Right cardiac atrium (tissue), 5 donors: Measurements from ENCODE around the gene PPM1B. TPM values are rescaled to one million over a fixed set of nuclear protein-coding genes. Genes with fewer than 3 reads are reported as not detected.

Source experiments
- ATAC-seq, 2 donors: fragments of 200-7000 bp; cut with Tn5 transposase; one replicate each; pipeline versions ENCODE4 v1.8.0 to v1.9.1; 2020; ENCODE audit warnings: moderate library complexity in 2 of 2, mild to moderate bottlenecking in 1 of 2
- DNase-seq, 3 donors: peaks; one replicate each; pipeline ENCODE4 v3.0.0-alpha.2; 2020
- H3K27ac ChIP-seq: one replicate; pipeline ENCODE4 v1.5.1; 2013; ENCODE audit warnings: mild to moderate bottlenecking, low read length, control low read depth, moderate library complexity
- H3K27me3 ChIP-seq: one replicate; pipeline ENCODE4 v1.6.1; 2013; ENCODE audit not compliant: control insufficient read depth, insufficient read depth
- H3K4me1 ChIP-seq: one replicate; pipeline ENCODE4 v1.6.1; 2013; ENCODE audit warnings: low read length; ENCODE audit not compliant: control insufficient read depth, insufficient read depth
- H3K4me3 ChIP-seq: one replicate; pipeline ENCODE4 v1.5.1; 2013; ENCODE audit warnings: low read length, control low read depth
- H3K9me3 ChIP-seq: one replicate; pipeline ENCODE4 v1.6.1; 2013; ENCODE audit warnings: low read length; ENCODE audit not compliant: control insufficient read depth
- WGBS: extraction: QIAGEN DNeasy Blood & Tissue Kit; methylation state at CpG from one replicate; pipeline ENCODE4 v1.1.7; 2013; 5-methylcytosine and 5-hydroxymethylcytosine counted together
- intact Hi-C, 4 donors: fragments of 100-400 bp; cut with DNase I; formaldehyde crosslinking; loops; one replicate each; pipeline versions ENCODE4 v1.11.0 to v1.14.0; 2022 to 2023
- polyA plus RNA-seq: library from polyadenylated mRNA; stranded (reverse); fragments of 200-250 nt; gene quantifications from one replicate; pipeline ENCODE4 v1.2.3, GENCODE V29; 2013
- total RNA-seq, 4 donors: library from RNA; stranded (reverse); fragmentation: NEBNext Ultra II Directional; extraction: Animal tissue kit (Norgen Biotek cat#: 25700); gene quantifications; one replicate each; pipeline ENCODE4 v1.2.1, GENCODE V29; 2021
- donor health status: healthy with polysubstance abuse.
- donor health status: DM: no; HTN: yes; CAD: no.
- donor health status: DM: no; HTN: no; CAD: no.
- donor health status: DM: no; HTN: yes; CAD: no; lungs with severe emphysema.
- donor health status: DM: yes; HTN: yes; CAD: no.

The PPM1B gene
- total and polyA plus RNA-seq, 5 donors = 26.7 to 57.7 (median 42.7) TPM

DNA sequence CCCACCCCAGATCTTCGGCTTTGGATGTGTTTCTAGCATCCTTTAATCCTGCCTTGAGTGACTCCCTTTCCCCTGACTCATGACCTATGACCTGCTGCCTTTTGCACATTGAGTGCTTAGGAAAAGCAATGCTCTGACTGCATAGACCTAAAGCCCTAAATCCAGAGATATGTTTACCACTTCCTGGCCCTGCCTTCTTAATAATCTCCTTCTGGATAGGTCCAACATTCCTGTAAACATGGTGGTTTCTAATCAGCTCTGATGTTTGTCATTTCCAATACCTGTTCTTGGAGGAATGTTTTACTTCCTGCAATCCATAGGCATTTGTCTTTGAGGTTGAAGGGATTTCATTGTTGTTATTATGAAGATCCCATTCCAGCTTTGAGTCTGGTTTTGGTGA lies 108.9 kb downstream of the PPM1B start:
- WGBS = 70% methylated on average over 1 of the region's 1 CpG
- Histone ChIP-seq H3K9me3 (no peaks in the 10 kb centered on the region), H3K27me3 (no peaks in the 10 kb centered on the region), H3K27ac (no peak overlapping the region), H3K4me1 (no peaks in the 10 kb centered on the region), H3K4me3 (no peak overlapping the region)
- no peak for DNase-seq
- intact Hi-C loops = no loop called here
- ATAC-seq = no peak

DNA sequence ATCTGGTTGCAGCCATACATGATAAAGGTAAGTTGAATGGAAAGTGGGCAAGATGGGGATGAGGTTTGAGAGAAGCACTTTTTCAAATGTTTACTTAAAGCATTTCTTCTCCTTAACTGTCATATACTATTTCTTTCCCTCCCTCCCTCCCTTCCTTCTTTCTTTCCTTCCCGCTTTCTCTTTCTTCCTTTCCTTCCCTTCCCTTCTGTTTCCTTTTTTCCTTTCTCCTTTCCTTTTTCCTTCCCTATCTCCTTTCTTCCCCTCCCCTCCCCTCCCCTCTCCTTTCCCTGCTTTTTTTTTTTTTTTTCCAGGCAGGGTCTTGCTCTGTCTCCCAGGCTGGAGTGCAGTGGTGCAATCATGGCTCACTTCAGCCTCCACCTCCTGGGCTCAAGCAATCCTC lies 112.2 kb downstream of the PPM1B start:
- ATAC-seq (no peak), DNase-seq (no peak)
- no peak overlapping the region for H3K27ac ChIP-seq
- no peaks in the 10 kb centered on the region for H3K4me1 ChIP-seq
- H3K4me3 ChIP-seq = no peak overlapping the region
- 84% methylated on average over 1 of the region's 1 CpG for WGBS
- no peaks in the 10 kb centered on the region for H3K9me3 ChIP-seq
- no peaks in the 10 kb centered on the region for H3K27me3 ChIP-seq
- intact Hi-C loops = no loop called here

Other genes starting within 250 kb of the PPM1B start
- gene LRPPRC, start 172.9 kb upstream of the PPM1B start, total RNA-seq = 10 to 100 TPM; 73.5 to 83.6 (median 78.4) TPM
- 32.0 TPM for gene LRPPRC, start 172.9 kb upstream of the PPM1B start, polyA plus RNA-seq
- under 1 TPM in 1 of 4 donors, not detected in 3; 0.11 TPM for gene SLC3A1, start 106.6 kb downstream of the PPM1B start, total RNA-seq
- gene SLC3A1, start 106.6 kb downstream of the PPM1B start, polyA plus RNA-seq = 0.18 TPM
- 100 to 1,000 TPM in 2 of 4 donors, 10 to 100 TPM in 2; 94.1 to 104 (median 100) TPM for gene PREPL, start 192.6 kb downstream of the PPM1B start, total RNA-seq
- 36.3 TPM for gene PREPL, start 192.6 kb downstream of the PPM1B start, polyA plus RNA-seq
- gene CAMKMT, start 193.1 kb downstream of the PPM1B start, total RNA-seq = 1 to 10 TPM; 5.4 to 6.3 (median 5.8) TPM
- 4.6 TPM for gene CAMKMT, start 193.1 kb downstream of the PPM1B start, polyA plus RNA-seq